OCI-LY1 (cell line): ENCODE results near the gene ALDOA.

ENCODE experiments used
- H2AFZ ChIP-seq: fragments of 200-600 bp; sonication (generic), shearing (Covaris generic); 2 replicates; pipeline ENCODE4 v1.6.0; 2014; ENCODE audit warnings: antibody characterized with exemption, mild to moderate bottlenecking, low read length
- H3F3A ChIP-seq: fragments of 200-600 bp; sonication (generic), shearing (Covaris generic); 2 replicates; pipeline ENCODE4 v1.6.0; 2014; ENCODE audit warnings: mild to moderate bottlenecking, antibody characterized with exemption, low read length, moderate library complexity; ENCODE audit not compliant: insufficient read depth
- H3K27ac ChIP-seq: fragments of 200-600 bp; sonication (generic); 2 replicates; pipeline ENCODE4 v1.5.1; 2014; ENCODE audit warnings: low read length, mixed run types, mild to moderate bottlenecking, low read depth; ENCODE audit not compliant: poor library complexity, severe bottlenecking
- H3K27me3 ChIP-seq: fragments of 200-600 bp; sonication (generic); 2 replicates; pipeline ENCODE4 v1.6.0; 2014; ENCODE audit warnings: antibody characterized with exemption, mild to moderate bottlenecking, low read length, moderate library complexity; ENCODE audit not compliant: insufficient read depth
- H3K36me3 ChIP-seq: fragments of 200-600 bp; sonication (generic); 2 replicates; pipeline ENCODE4 v1.6.1; 2014; ENCODE audit warnings: mild to moderate bottlenecking, antibody characterized with exemption, low read length, moderate library complexity, mixed read lengths; ENCODE audit not compliant: insufficient read depth
- H3K4me1 ChIP-seq: fragments of 200-600 bp; sonication (generic); 2 replicates; pipeline ENCODE4 v1.5.1; 2014; ENCODE audit warnings: mild to moderate bottlenecking, low read length, moderate library complexity; ENCODE audit not compliant: insufficient read depth, severe bottlenecking
- H3K4me2 ChIP-seq: fragments of 200-600 bp; sonication (generic), shearing (Covaris generic); 2 replicates; pipeline ENCODE4 v1.6.1; 2014; ENCODE audit warnings: low read length
- H3K4me3 ChIP-seq: fragments of 200-600 bp; sonication (generic); 2 replicates; pipeline ENCODE4 v1.5.1; 2014; ENCODE audit warnings: low read length, low read depth, mild to moderate bottlenecking, mixed read lengths; ENCODE audit not compliant: poor library complexity, severe bottlenecking
- H3K79me2 ChIP-seq: fragments of 200-600 bp; shearing (Covaris generic); 2 replicates; pipeline ENCODE4 v1.6.1; 2016; ENCODE audit warnings: mixed run types, low read length, mixed read lengths; ENCODE audit not compliant: insufficient read depth
- H3K9ac ChIP-seq: fragments of 200-600 bp; sonication (generic), shearing (Covaris generic); 2 replicates; pipeline ENCODE4 v1.6.1; 2014; ENCODE audit warnings: mild to moderate bottlenecking, low read length, mixed read lengths
- H3K9me2 ChIP-seq: fragments of 200-600 bp; sonication (generic), shearing (Covaris generic); 2 replicates; pipeline ENCODE4 v1.6.1; 2014; ENCODE audit warnings: low read depth, mild to moderate bottlenecking, low read length, mixed read lengths
- H3K9me3 ChIP-seq: fragments of 200-600 bp; shearing (Covaris generic); 2 replicates; pipeline ENCODE4 v1.6.1; 2014; ENCODE audit warnings: low read length, mixed read lengths
- H4K20me1 ChIP-seq: fragments of 200-600 bp; sonication (generic), shearing (Covaris generic); 2 replicates; pipeline ENCODE4 v1.6.0; 2016; ENCODE audit warnings: mild to moderate bottlenecking, low read length; ENCODE audit not compliant: insufficient read depth
- CTCF ChIP-seq: fragments of 200-600 bp; sonication (generic), shearing (Covaris generic); IDR thresholded peaks from 2 replicates; pipeline ENCODE4 v1.5.1; 2017; ENCODE audit warnings: mild to moderate bottlenecking, antibody characterized with exemption, low read length, moderate library complexity, mixed read lengths
- EZH2 ChIP-seq: fragments of 200-600 bp; sonication (generic), shearing (Covaris generic); IDR thresholded peaks from 2 replicates; pipeline ENCODE4 v1.8.0; 2017; ENCODE audit warnings: borderline replicate concordance, mixed run types, mild to moderate bottlenecking, antibody characterized with exemption, low read length, moderate library complexity, mixed read lengths

The ALDOA gene

DNA sequence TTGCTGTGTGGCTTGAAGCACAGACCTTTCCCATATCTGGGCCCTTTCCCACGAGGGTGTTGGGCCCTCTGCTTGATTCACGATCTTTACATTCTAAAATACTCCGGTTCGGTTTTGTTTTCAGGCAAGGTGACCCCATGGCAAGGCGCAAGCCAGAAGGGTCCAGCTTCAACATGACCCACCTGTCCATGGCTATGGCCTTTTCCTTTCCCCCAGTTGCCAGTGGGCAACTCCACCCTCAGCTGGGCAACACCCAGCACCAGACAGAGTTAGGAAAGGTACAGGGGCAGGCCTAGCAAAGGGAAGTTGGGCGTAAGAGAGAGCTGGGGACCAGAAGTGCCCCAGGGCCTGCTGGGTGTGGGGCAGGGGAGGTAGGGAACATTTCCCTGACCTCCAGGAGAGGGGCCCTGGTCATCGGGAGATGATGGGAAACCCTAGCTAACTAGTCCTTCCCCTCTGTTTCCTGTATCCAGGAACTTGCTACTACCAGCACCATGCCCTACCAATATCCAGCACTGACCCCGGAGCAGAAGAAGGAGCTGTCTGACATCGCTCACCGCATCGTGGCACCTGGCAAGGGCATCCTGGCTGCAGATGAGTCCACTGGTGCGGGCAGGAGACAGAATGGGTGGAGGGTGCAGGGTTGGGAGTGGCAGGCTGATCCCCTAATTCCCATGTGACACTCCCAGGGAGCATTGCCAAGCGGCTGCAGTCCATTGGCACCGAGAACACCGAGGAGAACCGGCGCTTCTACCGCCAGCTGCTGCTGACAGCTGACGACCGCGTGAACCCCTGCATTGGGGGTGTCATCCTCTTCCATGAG is 1.4 kb downstream of the ALDOA start:
- Histone ChIP-seq H3K9me3 (no peaks in the 10 kb centered on the region), H4K20me1 (no peaks in the 10 kb centered on the region), H3K9ac (peak overlapping the region; percentile 76), H3K36me3 (peaks cover 62% of the 10 kb centered on the region), H3K9me2 (no peaks in the 10 kb centered on the region), H3K4me2 (peak overlapping the region; percentile 88), H2AFZ (no peak overlapping the region), H3K4me3 (peak overlapping the region; percentile 78), H3K27me3 (no peaks in the 10 kb centered on the region), H3K4me1 (peaks cover 55% of the 10 kb centered on the region), H3K79me2 (peaks cover 13% of the 10 kb centered on the region), H3K27ac (peak overlapping the region; percentile 72), H3F3A (no peaks in the 10 kb centered on the region)
- TF ChIP-seq CTCF (no peak), EZH2 (no peak)

DNA sequence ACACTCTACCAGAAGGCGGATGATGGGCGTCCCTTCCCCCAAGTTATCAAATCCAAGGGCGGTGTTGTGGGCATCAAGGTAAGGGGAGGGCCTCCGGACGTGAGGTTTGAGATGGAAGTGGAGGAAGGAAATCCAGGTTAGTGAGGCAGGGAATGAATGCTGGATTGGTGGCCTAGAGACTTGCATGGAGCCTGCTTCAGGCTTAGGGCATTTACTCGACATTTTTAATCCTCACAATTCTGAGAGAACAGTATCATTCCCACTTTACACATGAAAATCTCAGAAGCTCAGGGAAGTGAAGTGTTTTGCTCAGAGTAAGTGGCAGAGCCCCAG is 2.0 kb downstream of the ALDOA start:
- H2AFZ ChIP-seq, result no peak overlapping the region
- peaks cover 13% of the 10 kb centered on the region for H3K79me2 ChIP-seq
- no peaks in the 10 kb centered on the region for H3K27me3 ChIP-seq
- H3K4me1 ChIP-seq, result peaks cover 55% of the 10 kb centered on the region
- no peaks in the 10 kb centered on the region for H3K9me3 ChIP-seq
- no peaks in the 10 kb centered on the region for H3K9me2 ChIP-seq
- peak overlapping the region; percentile 76; the same call in 1 of the 2 replicates for H3K9ac ChIP-seq
- peak overlapping the region; percentile 72 for H3K27ac ChIP-seq
- TF ChIP-seq CTCF, result no peak
- TF ChIP-seq EZH2, result no peak
- H3K4me2 ChIP-seq, result peak overlapping the region; percentile 88
- H3K4me3 ChIP-seq, result peak overlapping the region; percentile 78
- 0 out of 2 replicates have a peak, but pooled peaks cover 2% of the 10 kb centered on the region for H3F3A ChIP-seq
- peaks cover 68% of the 10 kb centered on the region for H3K36me3 ChIP-seq
- H4K20me1 ChIP-seq, result no peaks in the 10 kb centered on the region

DNA sequence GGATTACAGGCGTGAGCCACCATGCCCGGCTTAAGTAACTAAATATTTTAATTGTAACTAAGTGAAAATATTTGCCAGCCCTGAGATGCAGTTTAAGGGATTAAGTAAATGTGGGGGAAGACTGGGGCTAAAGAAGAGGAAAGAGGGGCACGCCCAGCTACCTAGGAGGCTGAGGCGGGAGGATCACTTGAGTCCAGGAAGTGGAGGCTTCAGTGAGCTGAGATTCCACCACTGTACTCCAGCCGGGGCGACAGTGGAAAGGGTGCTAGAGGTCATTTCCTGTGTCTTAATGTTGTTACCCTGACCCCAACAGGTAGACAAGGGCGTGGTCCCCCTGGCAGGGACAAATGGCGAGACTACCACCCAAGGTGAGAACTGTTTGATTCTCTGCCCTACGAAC is 2.8 kb downstream of the ALDOA start:
- TF ChIP-seq EZH2 (no peak), CTCF (no peak)
- peaks cover 13% of the 10 kb centered on the region for H3K79me2 ChIP-seq
- H3K27ac ChIP-seq, result peak overlapping the region; percentile 73
- H3K9me2 ChIP-seq, result no peaks in the 10 kb centered on the region
- H3K36me3 ChIP-seq, result peaks cover 73% of the 10 kb centered on the region
- peaks cover 5% of the 10 kb centered on the region; the same call in 1 of the 2 replicates for H3F3A ChIP-seq
- H4K20me1 ChIP-seq, result no peaks in the 10 kb centered on the region
- H3K27me3 ChIP-seq, result no peaks in the 10 kb centered on the region
- no peak overlapping the region for H2AFZ ChIP-seq
- peaks cover 52% of the 10 kb centered on the region for H3K4me1 ChIP-seq
- no peak overlapping the region for H3K9ac ChIP-seq
- H3K9me3 ChIP-seq, result no peaks in the 10 kb centered on the region
- H3K4me3 ChIP-seq, result no peak overlapping the region
- no peak overlapping the region; the same call in 1 of the 2 replicates for H3K4me2 ChIP-seq
